ENCODE data around the gene TTC14.

TTC14 gene

GRCh38 chr3:180640987-180641386, 39.0 kb downstream of the TTC14 start:
- DNase-seq: no peak

DNA sequence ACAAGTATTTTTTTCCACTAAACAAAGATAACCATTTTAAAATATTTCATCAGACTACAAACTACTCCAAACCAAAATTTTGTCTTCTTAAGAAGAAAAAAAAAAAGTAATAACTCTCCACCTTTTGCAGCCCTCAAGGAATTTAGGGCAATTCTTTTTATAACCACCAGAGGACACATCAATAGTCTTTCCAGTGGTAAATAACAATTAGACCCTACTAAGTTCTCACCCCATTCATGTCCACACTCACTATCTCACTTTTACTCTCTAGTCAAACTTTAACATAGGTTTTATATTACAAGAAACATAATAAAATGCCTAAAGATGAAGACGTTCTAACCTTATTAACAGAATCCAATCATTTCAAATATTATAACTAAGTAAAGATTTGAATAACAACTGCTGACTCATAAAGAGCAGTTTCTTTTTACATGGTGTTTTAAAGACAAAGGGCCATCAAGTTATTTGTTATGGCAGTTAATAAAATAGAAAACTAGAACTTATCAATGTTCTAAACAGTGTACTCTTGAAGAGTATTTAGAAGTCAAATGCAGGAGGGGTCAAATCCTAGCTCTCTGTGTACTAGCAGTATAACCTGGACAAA, 44.3 kb downstream of the TTC14 start:
- no peak for DNase-seq

DNA sequence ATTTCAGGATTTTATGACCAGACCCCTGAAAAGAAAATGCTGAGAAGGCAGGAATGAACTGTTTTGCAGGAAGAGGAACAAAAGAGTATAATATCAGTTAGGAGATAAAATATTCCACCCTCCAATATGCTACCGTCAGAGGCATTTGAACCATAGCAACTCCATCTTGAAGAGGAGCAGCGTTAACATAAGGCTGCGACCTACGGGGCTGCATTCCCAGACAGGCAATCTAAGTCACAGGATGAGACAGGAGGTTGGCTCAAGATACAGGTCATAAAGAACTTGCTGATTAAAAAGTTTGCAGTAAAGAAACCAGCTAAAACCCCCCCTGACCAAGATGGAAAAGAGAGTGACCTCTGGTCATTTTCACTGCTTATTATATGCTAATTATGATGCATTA, 54.4 kb downstream of the TTC14 start:
- DNase-seq: no peak

GRCh38 chr3:180657094-180657493, 55.1 kb downstream of the TTC14 start:
- DNase-seq: no peak
